Natural killer cell (primary cell): ENCODE results near the gene IRAK1. TPM values are rescaled to one million over a fixed set of nuclear protein-coding genes. Genes with fewer than 3 reads are reported as not detected.
A peak's percentile ranks its signal among the peaks of the same experiment; 100 is the strongest.

ENCODE experiments used
- ATAC-seq, 3 donors: fragments of 150-1000 bp in 2 of 3; fragments of 200-7000 bp in 1 of 3; cut with Tn5 transposase; 1 replicate in 1 of 3; 2 replicates in 2 of 3; pipeline ENCODE4 v1.10.0; 2021; ENCODE audit warnings: mild to moderate bottlenecking in 2 of 3, moderate library complexity in 2 of 3
- DNase-seq, 2 donors: peaks; one replicate each; pipeline versions ENCODE4 v3.0.0 to v3.0.0-alpha.2; 2013 to 2021; ENCODE audit warnings: mixed read lengths in 1 of 2
- H3K27ac ChIP-seq: one replicate; pipeline ENCODE4 v1.5.1; 2013; ENCODE audit warnings: mild to moderate bottlenecking, low read length
- H3K27me3 ChIP-seq: one replicate; pipeline ENCODE4 v1.6.1; 2013; ENCODE audit warnings: low read length; ENCODE audit not compliant: control insufficient read depth, insufficient read depth
- H3K36me3 ChIP-seq: one replicate; pipeline ENCODE4 v1.6.1; 2013; ENCODE audit warnings: low read length; ENCODE audit not compliant: control insufficient read depth, insufficient read depth
- H3K4me1 ChIP-seq: one replicate; pipeline ENCODE4 v1.6.1; 2013; ENCODE audit warnings: low read length; ENCODE audit not compliant: control insufficient read depth, insufficient read depth
- H3K4me3 ChIP-seq: one replicate; pipeline ENCODE4 v1.5.1; 2013; ENCODE audit warnings: low read length
- H3K9me3 ChIP-seq: one replicate; pipeline ENCODE4 v1.6.1; 2013; ENCODE audit warnings: low read length; ENCODE audit not compliant: control insufficient read depth, insufficient read depth
- H3K27ac Mint-ChIP-seq, 2 donors: one replicate each; pipeline ENCODE4 v1.8.0; 2022; ENCODE audit warnings: mild to moderate bottlenecking in 2 of 2, mixed read lengths in 2 of 2, moderate library complexity in 1 of 2
- H3K27me3 Mint-ChIP-seq, 2 donors: one replicate each; pipeline ENCODE4 v1.8.0; 2022; ENCODE audit warnings: low read depth in 2 of 2, mixed read lengths in 2 of 2
- H3K36me3 Mint-ChIP-seq: one replicate; pipeline ENCODE4 v1.8.0; 2022; ENCODE audit warnings: mixed read lengths
- H3K4me1 Mint-ChIP-seq, 2 donors: one replicate each; pipeline ENCODE4 v1.8.0; 2022; ENCODE audit warnings: mixed read lengths in 2 of 2
- H3K4me3 Mint-ChIP-seq: one replicate; pipeline ENCODE4 v1.8.0; 2022; ENCODE audit warnings: mild to moderate bottlenecking, moderate library complexity, mixed read lengths
- H3K9me3 Mint-ChIP-seq, 2 donors: one replicate each; pipeline ENCODE4 v1.8.0; 2022; ENCODE audit warnings: mixed read lengths in 2 of 2
- WGBS: methylation state at CpG from one replicate; pipeline ENCODE4 v1.1.7; 2013; ENCODE audit warnings: missing lambda C conversion rate; ENCODE audit not compliant: insufficient coverage; 5-methylcytosine and 5-hydroxymethylcytosine counted together
- intact Hi-C: fragments of 100-400 bp; cut with micrococcal nuclease; formaldehyde crosslinking; loops from one replicate; pipeline ENCODE4 v1.14.2; 2022
- total RNA-seq, 4 donors: library from RNA; stranded (reverse); fragments of 120-200 nt in 1 of 4; gene quantifications; one replicate each; pipeline versions ENCODE4 v1.2.3 to v1.2.4, GENCODE V29; 2013 to 2022
- TF ChIP-seq, protein P1 (sequence below): fragments of 200-600 bp; IDR thresholded peaks from one replicate; pipeline ENCODE4 v1.8.0; 2022; ENCODE audit warnings: antibody characterized with exemption

The IRAK1 gene
- total RNA-seq, 3 donors from 2014 or later (not counting 1 experiment from before 2014, with no cell fraction given) = 87.5 to 114 (median 107) TPM

DNA sequence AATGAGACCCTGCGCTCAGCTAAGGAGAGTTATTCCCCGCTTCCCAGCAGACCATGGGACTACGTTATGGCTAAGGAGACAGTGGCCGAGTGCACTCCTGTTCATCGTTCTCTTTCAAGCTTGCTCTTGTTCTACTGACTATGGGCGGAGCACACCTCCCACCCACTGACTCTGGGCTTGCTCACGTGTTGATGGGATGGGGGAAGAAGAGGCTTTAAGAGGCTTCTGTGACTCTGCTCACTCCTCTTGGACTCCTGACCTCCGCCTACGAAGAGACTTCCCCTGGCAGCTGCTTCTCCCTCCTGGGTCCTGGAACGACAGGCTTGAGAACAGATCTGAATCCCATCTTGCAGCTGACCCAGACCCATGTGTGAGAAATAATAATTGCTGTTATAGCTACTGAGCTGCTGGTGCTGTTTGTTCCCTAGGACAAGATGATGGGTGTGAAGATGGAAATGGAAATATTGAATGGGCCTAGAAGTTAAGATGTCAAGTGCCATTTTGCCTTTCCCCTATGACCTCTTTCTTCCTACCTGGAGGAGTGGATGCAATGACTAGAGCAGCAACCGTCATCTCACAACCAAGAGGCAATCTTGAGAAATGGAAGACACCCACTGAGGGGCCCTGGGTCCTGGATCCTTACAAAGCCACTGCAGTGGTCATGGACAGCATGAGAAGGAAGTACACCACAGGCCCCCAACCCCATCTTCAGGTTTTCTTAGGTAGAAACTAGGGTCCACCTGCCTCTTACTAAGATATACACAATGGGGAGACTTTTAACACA is 38.7 kb upstream of the IRAK1 start:
- peaks cover 47 to 59% of the 10 kb centered on the region in 2 donors for H3K4me1 Mint-ChIP-seq
- no peaks in the 10 kb centered on the region for H3K36me3 Mint-ChIP-seq
- 92% methylated on average over 7 of the region's 11 CpGs for WGBS
- H3K9me3 Mint-ChIP-seq = no peaks in the 10 kb centered on the region
- H3K9me3 ChIP-seq = no peaks in the 10 kb centered on the region
- H3K27me3 ChIP-seq = no peaks in the 10 kb centered on the region
- no peak overlapping the region for H3K4me3 Mint-ChIP-seq
- peaks cover 6% of the 10 kb centered on the region for H3K36me3 ChIP-seq
- intact Hi-C loops = no loop called here
- TF ChIP-seq, protein P1, sequence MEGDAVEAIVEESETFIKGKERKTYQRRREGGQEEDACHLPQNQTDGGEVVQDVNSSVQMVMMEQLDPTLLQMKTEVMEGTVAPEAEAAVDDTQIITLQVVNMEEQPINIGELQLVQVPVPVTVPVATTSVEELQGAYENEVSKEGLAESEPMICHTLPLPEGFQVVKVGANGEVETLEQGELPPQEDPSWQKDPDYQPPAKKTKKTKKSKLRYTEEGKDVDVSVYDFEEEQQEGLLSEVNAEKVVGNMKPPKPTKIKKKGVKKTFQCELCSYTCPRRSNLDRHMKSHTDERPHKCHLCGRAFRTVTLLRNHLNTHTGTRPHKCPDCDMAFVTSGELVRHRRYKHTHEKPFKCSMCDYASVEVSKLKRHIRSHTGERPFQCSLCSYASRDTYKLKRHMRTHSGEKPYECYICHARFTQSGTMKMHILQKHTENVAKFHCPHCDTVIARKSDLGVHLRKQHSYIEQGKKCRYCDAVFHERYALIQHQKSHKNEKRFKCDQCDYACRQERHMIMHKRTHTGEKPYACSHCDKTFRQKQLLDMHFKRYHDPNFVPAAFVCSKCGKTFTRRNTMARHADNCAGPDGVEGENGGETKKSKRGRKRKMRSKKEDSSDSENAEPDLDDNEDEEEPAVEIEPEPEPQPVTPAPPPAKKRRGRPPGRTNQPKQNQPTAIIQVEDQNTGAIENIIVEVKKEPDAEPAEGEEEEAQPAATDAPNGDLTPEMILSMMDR = no peak
- H3K27ac Mint-ChIP-seq = peak overlapping the region; percentile 58 to 83
- H3K27me3 Mint-ChIP-seq = no peaks in the 10 kb centered on the region
- ATAC-seq (no peak), DNase-seq (no peak)
- no peak overlapping the region for H3K27ac ChIP-seq
- peaks cover 22% of the 10 kb centered on the region for H3K4me1 ChIP-seq
- no peak overlapping the region for H3K4me3 ChIP-seq

DNA sequence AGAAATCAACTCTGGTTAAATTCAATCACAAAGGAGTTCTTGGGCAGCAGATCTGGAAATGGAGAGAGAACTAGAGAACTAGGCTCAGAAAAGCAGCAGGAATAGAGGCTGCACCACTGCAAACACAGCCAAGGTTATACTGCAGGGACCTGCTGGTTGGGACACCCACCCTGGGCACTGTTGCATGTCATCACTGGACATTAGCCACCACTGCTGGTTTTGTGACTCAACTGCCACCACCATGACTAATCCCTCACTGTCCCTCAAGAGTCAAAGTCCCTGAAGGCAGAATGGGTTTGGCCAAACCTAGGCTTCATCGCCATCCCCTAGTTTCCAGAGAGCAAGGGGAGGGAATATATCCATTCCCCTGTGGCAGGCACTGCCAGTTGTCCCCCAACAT is 38.1 kb upstream of the IRAK1 start:
- Mint-ChIP-seq H3K4me1 (peaks cover 42 to 58% of the 10 kb centered on the region in 2 donors), H3K36me3 (no peaks in the 10 kb centered on the region), H3K27ac (peak overlapping the region; percentile 51 to 70), H3K4me3 (no peak overlapping the region), H3K9me3 (no peaks in the 10 kb centered on the region), H3K27me3 (no peaks in the 10 kb centered on the region)
- Histone ChIP-seq H3K9me3 (no peaks in the 10 kb centered on the region), H3K27ac (no peak overlapping the region), H3K27me3 (no peaks in the 10 kb centered on the region), H3K4me1 (peaks cover 22% of the 10 kb centered on the region), H3K36me3 (peaks cover 9% of the 10 kb centered on the region), H3K4me3 (no peak overlapping the region)
- 100% methylated on average over 1 of the region's 1 CpG for WGBS
- DNase-seq (no peak), ATAC-seq (no peak)
- TF ChIP-seq, protein P1 = no peak
- intact Hi-C loops = no loop called here

DNA sequence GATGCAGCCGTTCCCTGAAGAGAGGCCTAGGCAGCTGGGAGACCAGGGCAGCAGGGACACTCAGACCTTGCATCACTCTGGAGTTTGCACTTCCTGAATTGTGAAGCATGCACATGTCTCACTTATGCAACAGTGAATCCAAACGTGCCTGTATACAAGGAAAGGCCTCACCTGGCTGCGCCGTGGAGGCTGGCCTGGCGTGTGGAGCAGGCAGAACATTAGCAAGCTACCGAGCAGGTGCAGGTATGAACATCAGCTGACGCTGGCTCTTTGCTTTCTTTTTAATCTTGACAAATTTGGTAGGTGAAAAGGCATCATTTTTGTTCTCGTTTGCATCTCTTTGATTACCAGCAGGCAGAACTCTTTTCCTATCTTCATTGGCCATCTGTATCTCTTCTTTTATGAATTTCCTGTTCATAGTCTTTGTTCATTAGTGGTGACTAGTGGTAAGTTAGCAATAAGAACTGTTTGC is 37.1 kb upstream of the IRAK1 start:
- Histone ChIP-seq H3K27ac (no peak overlapping the region), H3K9me3 (no peaks in the 10 kb centered on the region), H3K4me3 (no peak overlapping the region), H3K36me3 (peaks cover 9% of the 10 kb centered on the region), H3K4me1 (peaks cover 21% of the 10 kb centered on the region), H3K27me3 (no peaks in the 10 kb centered on the region)
- peaks cover 42 to 53% of the 10 kb centered on the region in 2 donors for H3K4me1 Mint-ChIP-seq
- intact Hi-C loops = no loop called here
- no peaks in the 10 kb centered on the region for H3K36me3 Mint-ChIP-seq
- DNase-seq (peak in 1 of 2 donors; percentile 32), ATAC-seq (no peak)
- no peaks in the 10 kb centered on the region for H3K9me3 Mint-ChIP-seq
- H3K27me3 Mint-ChIP-seq = no peaks in the 10 kb centered on the region
- 53% methylated on average over 8 of the region's 8 CpGs for WGBS
- no peak overlapping the region for H3K4me3 Mint-ChIP-seq
- TF ChIP-seq, protein P1 = no peak
- peak overlapping the region; percentile 51 to 70 for H3K27ac Mint-ChIP-seq
